ENCODE results near the gene FFAR3.

The FFAR3 gene

DNA sequence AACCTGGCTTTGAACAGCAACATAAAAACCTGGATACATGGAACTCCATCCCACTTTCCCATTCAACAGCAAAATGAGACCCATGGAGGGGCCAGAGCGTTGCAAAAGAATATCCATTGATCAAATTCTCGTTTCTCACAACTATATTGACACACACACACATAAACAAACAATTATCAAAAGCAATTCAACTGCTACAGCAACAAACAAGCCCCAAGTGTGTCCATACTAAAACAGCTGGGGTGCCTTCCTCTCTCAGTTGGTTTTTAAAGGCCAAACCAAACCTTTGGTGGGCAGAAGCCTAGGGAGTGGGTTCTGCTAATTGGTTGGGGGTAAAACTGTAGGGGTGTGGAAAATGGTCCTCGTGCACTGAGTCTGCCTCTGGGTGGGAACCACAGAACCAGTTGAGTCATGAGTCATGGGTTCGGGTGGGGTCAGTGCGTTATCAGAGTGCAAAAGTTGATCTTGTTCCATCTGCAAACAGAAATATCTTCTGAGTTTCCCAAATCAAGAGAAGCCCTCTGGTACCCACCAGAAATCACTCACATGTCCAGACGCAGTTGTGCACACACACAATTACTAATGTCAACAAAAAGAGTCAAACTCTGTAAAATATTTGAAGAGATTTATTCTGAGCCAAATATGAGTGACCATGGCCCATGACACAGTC lies 31.1 kb downstream of the FFAR3 start:
- H3K27me3 Mint-ChIP-seq (ENCODE audit: low read depth): no peaks in the 10 kb centered on the region
- H3K4me3 Mint-ChIP-seq: no peak overlapping the region
- no peak overlapping the region for H3K27ac Mint-ChIP-seq
- TF ChIP-seq, protein P1, sequence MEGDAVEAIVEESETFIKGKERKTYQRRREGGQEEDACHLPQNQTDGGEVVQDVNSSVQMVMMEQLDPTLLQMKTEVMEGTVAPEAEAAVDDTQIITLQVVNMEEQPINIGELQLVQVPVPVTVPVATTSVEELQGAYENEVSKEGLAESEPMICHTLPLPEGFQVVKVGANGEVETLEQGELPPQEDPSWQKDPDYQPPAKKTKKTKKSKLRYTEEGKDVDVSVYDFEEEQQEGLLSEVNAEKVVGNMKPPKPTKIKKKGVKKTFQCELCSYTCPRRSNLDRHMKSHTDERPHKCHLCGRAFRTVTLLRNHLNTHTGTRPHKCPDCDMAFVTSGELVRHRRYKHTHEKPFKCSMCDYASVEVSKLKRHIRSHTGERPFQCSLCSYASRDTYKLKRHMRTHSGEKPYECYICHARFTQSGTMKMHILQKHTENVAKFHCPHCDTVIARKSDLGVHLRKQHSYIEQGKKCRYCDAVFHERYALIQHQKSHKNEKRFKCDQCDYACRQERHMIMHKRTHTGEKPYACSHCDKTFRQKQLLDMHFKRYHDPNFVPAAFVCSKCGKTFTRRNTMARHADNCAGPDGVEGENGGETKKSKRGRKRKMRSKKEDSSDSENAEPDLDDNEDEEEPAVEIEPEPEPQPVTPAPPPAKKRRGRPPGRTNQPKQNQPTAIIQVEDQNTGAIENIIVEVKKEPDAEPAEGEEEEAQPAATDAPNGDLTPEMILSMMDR (IDR thresholded peaks at IDR 0.05; ENCODE audit: unreplicated experiment in 3 of 3): no peak
- H3K9me3 Mint-ChIP-seq: peaks cover 24% of the 10 kb centered on the region
- no peaks in the 10 kb centered on the region for H3K4me1 Mint-ChIP-seq
- peaks cover 5% of the 10 kb centered on the region for H3K36me3 Mint-ChIP-seq (ENCODE audit: low read depth)

DNA sequence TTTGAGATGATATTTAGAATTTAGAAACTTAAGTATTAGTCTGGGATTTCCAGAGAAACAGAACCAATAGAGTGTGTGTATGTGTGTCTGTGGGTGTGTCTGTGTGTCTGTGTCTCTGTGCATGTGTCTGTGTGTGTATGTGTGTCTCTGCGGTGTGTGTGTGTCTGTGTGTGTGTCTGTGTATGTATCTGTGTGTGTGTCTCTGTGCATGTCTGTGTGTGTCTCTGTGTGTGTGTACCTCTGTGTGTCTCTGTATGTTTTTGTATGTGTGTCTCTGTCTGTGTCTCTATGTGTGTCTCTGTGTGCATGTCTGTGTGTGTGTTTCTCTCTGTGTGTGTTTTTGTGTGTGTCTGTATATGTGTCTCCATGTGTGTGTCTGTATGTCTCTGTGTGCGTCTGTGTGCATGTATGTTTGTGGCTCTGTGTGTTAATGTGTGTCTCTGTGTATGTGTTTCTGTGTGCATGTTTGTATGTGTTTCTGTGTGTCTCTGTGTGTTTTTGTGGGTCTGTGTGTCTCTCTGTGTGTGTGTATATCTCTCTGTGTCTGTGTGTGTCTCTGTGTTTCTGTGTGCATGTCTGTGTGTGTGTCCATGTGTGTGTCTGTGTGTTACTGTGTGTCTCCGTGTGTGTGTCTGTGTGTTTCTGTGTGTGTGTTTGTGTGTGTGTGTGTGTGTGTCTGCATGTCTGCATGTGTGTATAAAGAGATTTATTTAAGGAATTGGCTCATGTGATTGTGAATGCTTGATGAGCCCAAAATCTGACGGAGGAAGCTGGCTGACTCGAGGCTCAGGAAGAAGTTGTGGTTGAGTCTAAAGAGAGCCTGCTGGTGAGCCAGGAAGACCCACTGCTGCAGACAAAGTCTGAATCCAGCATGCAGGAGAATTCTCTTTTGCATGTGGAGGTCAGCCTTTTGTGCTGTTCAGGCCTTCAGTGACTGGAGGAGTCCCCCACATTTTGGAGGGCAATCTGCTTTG lies 34.8 kb downstream of the FFAR3 start:
- Mint-ChIP-seq H3K9me3 (peaks cover 9% of the 10 kb centered on the region), H3K36me3 (ENCODE audit: low read depth) (no peaks in the 10 kb centered on the region), H3K4me1 (no peaks in the 10 kb centered on the region), H3K4me3 (no peak overlapping the region), H3K27me3 (ENCODE audit: low read depth) (no peaks in the 10 kb centered on the region), H3K27ac (no peak overlapping the region)
- TF ChIP-seq, protein P1 (IDR thresholded peaks at IDR 0.05; ENCODE audit: unreplicated experiment in 3 of 3): no peak

DNA sequence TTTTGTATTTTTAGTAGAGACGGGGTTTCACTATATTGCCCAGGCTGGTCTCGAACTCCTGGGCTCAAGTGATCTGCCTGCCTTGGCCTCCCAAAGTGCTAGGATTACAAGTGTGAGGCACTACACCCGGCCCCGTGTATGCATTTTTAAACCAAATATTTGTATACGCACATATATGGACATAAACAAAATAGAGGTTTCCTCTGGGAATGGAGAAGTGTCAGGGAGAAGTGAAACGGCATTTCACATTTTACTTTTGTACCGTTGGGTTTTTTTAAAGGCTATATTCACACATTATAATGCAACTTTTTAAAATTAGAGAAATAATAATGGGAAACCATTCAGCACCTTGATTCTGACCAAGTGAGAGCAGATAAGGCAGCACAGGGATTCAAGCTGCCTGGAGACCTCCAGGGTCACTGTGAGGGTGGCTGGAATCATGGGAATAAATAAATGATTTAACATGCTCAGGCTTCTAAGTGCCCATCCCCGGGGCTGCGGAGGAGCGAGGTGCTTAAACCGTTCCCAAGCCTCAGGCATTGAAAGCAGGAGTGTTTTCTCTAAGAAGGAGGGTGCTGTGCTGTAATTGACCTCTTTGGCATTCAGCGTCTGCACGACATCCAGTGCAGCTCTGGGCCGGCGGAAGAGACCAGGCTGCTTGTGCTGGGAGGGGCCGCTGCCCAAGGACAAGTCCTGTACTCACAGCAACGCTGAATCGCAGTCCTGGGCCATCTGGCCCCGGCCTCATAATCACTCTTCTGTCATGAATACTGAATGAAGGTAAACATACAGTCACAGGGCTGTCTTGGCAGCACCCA lies 37.3 kb downstream of the FFAR3 start:
- Mint-ChIP-seq H3K36me3 (ENCODE audit: low read depth) (no peaks in the 10 kb centered on the region), H3K4me3 (no peak overlapping the region), H3K4me1 (no peaks in the 10 kb centered on the region), H3K9me3 (no peaks in the 10 kb centered on the region), H3K27me3 (ENCODE audit: low read depth) (peaks cover 8% of the 10 kb centered on the region), H3K27ac (no peak overlapping the region)
- TF ChIP-seq, protein P1 (IDR thresholded peaks at IDR 0.05; ENCODE audit: unreplicated experiment in 3 of 3): no peak

DNA sequence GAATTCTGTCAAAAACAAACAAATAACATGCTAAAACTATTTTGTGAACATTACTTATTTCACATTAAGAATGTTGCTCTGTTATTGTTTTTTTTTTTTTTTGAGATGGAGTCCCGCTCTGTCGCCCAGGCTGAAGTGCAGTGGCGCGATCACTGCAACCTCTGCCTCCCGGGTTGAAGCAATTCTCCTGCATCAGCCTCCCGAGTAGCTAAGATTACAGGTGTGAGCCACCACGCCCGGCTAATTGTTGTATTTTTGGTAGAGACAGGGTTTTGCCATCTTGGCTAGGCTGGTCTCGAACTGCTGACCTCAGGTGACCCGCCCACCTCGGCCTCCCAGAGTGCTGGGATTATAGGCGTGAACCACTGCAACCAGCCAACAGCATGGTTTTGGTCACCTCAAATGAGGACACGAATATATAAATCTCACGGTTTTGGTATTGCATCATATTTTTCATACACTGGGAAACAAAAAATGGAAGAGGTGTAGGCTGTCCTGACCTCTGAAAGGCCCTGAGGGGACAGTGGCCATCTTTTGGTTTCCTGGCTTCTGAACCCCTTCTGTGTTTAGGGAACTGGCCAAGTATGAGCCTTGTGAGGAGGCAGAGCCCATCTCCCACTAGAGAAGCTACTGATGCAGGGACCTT lies 38.1 kb downstream of the FFAR3 start:
- H3K27ac Mint-ChIP-seq: no peak overlapping the region
- H3K9me3 Mint-ChIP-seq: no peaks in the 10 kb centered on the region
- peaks cover 12% of the 10 kb centered on the region for H3K27me3 Mint-ChIP-seq (ENCODE audit: low read depth)
- no peaks in the 10 kb centered on the region for H3K36me3 Mint-ChIP-seq (ENCODE audit: low read depth)
- H3K4me3 Mint-ChIP-seq: no peak overlapping the region
- TF ChIP-seq, protein P1 (IDR thresholded peaks at IDR 0.05; ENCODE audit: unreplicated experiment in 3 of 3): no peak
- H3K4me1 Mint-ChIP-seq: no peaks in the 10 kb centered on the region

DNA sequence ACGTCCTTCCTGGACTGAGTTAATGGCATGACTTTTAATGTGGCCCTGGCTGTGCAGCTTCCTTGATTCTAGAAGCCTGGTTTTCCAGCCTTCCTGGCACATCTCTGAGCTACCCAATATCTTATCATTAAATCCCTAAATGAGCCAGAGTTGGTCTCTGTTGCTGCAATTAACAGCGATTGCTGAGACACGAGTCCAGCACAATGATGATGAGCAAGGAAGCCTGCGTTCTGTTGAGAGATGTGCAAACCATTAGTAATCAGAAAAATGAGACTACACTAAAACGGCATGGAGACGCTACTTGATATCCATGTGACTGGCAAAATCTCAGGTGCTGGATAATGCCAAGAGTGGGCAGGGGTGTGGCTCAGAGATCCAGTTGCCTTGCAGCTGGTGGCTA lies 38.8 kb downstream of the FFAR3 start:
- H3K9me3 Mint-ChIP-seq: no peaks in the 10 kb centered on the region
- H3K27me3 Mint-ChIP-seq (ENCODE audit: low read depth): peaks cover 14% of the 10 kb centered on the region
- TF ChIP-seq, protein P1 (IDR thresholded peaks at IDR 0.05; ENCODE audit: unreplicated experiment in 3 of 3): no peak
- H3K4me3 Mint-ChIP-seq: no peak overlapping the region
- H3K36me3 Mint-ChIP-seq (ENCODE audit: low read depth): no peaks in the 10 kb centered on the region
- no peak overlapping the region for H3K27ac Mint-ChIP-seq
- H3K4me1 Mint-ChIP-seq: no peaks in the 10 kb centered on the region
